HEK293 (cell line): ENCODE results near the gene CPXM2.

ENCODE experiments used
- HOXD13 ChIP-seq: sonication (generic); formaldehyde crosslinking; IDR thresholded peaks from 2 replicates; pipeline ENCODE4 v1.8.0; 2022; ENCODE audit warnings: missing genetic modification reagents, borderline replicate concordance
- MZF1 ChIP-seq: fragments of 450-650 bp; formaldehyde crosslinking; IDR thresholded peaks from 2 replicates; pipeline ENCODE4 v1.5.1; 2017; ENCODE audit warnings: missing biosample characterization, missing genetic modification characterization, borderline replicate concordance
- RBAK ChIP-seq: fragments of 450-650 bp; formaldehyde crosslinking; IDR thresholded peaks from 2 replicates; pipeline ENCODE4 v1.5.1; 2016; ENCODE audit warnings: missing biosample characterization, missing genetic modification characterization
- REPIN1 ChIP-seq: fragments of 450-650 bp; formaldehyde crosslinking; IDR thresholded peaks from 2 replicates; pipeline ENCODE4 v1.5.1; 2017; ENCODE audit warnings: missing biosample characterization, missing genetic modification characterization, low read depth
- TCF7L2 ChIP-seq: IDR thresholded peaks from 2 replicates; pipeline ENCODE4 v1.6.1; 2011; ENCODE audit warnings: low read depth, mild to moderate bottlenecking, inconsistent platforms, low read length, moderate library complexity, borderline replicate concordance
- ZNF112 ChIP-seq: fragments of 450-650 bp; formaldehyde crosslinking; IDR thresholded peaks from 2 replicates; pipeline ENCODE4 v1.5.0; 2017; ENCODE audit warnings: missing biosample characterization, missing genetic modification characterization
- ZNF174 ChIP-seq: fragments of 450-650 bp; formaldehyde crosslinking; IDR thresholded peaks from 2 replicates; pipeline ENCODE4 v1.5.0; 2017; ENCODE audit warnings: missing biosample characterization, mild to moderate bottlenecking, missing genetic modification characterization
- ZNF521 ChIP-seq: fragments of 450-650 bp; formaldehyde crosslinking; IDR thresholded peaks from 2 replicates; pipeline ENCODE4 v1.5.1; 2017; ENCODE audit warnings: missing biosample characterization, mild to moderate bottlenecking, missing genetic modification characterization
- ZNF626 ChIP-seq: fragments of 450-650 bp; sonication (Bioruptor Pico); formaldehyde crosslinking; IDR thresholded peaks from 2 replicates; pipeline ENCODE4 v1.5.1; 2018; ENCODE audit warnings: missing biosample characterization, missing genetic modification characterization, inconsistent platforms
- TF ChIP-seq, protein P1 (sequence below): fragments of 450-650 bp; formaldehyde crosslinking; IDR thresholded peaks from 2 replicates; pipeline ENCODE4 v1.5.1; 2016; ENCODE audit warnings: missing biosample characterization, missing genetic modification characterization
- TF ChIP-seq, protein P2 (sequence below): fragments of 450-650 bp; formaldehyde crosslinking; IDR thresholded peaks from 2 replicates; pipeline ENCODE4 v1.5.1; 2016; ENCODE audit warnings: missing biosample characterization, missing genetic modification characterization, low read depth
- TF ChIP-seq, protein P3 (sequence below): fragments of 450-650 bp; formaldehyde crosslinking; IDR thresholded peaks from 2 replicates; pipeline ENCODE4 v1.5.1; 2016; ENCODE audit warnings: missing biosample characterization, missing genetic modification characterization
- TF ChIP-seq, protein P4 (sequence below): fragments of 450-650 bp; IDR thresholded peaks from 2 replicates; pipeline ENCODE4 v1.5.1; 2018; ENCODE audit warnings: missing biosample characterization, mild to moderate bottlenecking, missing genetic modification characterization
- TF ChIP-seq, protein P5 (sequence below): fragments of 450-650 bp; formaldehyde crosslinking; IDR thresholded peaks from 2 replicates; pipeline ENCODE4; 2016; ENCODE audit warnings: missing biosample characterization, missing genetic modification characterization

DNA sequence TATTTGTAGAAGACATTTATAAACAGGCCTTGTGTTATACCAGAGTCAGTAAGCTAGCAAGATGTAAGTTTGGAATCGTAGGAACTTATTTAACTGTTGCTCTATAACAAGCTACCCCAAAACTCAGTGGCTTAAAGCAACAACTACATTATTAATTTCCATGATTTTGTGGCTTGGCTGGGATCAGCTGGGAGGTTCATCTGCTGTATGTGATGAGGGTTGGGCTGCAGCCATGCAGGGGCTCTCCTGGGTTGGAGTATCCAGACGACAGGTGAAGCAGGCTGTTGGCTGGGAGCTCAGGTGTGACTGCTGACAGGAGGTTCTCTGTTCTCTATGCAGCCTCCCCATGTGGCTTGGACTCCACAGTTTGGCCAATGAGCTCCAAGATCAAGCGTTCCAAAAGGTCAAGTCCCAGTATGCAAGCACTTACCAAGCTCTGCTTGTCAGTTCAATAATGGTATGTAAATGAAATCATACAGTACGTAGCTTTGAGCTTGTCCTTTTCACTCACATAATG is 173.0 kb downstream of the CPXM2 start:
- TF ChIP-seq, protein P1, sequence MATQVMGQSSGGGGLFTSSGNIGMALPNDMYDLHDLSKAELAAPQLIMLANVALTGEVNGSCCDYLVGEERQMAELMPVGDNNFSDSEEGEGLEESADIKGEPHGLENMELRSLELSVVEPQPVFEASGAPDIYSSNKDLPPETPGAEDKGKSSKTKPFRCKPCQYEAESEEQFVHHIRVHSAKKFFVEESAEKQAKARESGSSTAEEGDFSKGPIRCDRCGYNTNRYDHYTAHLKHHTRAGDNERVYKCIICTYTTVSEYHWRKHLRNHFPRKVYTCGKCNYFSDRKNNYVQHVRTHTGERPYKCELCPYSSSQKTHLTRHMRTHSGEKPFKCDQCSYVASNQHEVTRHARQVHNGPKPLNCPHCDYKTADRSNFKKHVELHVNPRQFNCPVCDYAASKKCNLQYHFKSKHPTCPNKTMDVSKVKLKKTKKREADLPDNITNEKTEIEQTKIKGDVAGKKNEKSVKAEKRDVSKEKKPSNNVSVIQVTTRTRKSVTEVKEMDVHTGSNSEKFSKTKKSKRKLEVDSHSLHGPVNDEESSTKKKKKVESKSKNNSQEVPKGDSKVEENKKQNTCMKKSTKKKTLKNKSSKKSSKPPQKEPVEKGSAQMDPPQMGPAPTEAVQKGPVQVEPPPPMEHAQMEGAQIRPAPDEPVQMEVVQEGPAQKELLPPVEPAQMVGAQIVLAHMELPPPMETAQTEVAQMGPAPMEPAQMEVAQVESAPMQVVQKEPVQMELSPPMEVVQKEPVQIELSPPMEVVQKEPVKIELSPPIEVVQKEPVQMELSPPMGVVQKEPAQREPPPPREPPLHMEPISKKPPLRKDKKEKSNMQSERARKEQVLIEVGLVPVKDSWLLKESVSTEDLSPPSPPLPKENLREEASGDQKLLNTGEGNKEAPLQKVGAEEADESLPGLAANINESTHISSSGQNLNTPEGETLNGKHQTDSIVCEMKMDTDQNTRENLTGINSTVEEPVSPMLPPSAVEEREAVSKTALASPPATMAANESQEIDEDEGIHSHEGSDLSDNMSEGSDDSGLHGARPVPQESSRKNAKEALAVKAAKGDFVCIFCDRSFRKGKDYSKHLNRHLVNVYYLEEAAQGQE (tag by site-specific recombination) = no peak
- no peak for TF ChIP-seq ZNF521 (tag by site-specific recombination)
- TF ChIP-seq, protein P2, sequence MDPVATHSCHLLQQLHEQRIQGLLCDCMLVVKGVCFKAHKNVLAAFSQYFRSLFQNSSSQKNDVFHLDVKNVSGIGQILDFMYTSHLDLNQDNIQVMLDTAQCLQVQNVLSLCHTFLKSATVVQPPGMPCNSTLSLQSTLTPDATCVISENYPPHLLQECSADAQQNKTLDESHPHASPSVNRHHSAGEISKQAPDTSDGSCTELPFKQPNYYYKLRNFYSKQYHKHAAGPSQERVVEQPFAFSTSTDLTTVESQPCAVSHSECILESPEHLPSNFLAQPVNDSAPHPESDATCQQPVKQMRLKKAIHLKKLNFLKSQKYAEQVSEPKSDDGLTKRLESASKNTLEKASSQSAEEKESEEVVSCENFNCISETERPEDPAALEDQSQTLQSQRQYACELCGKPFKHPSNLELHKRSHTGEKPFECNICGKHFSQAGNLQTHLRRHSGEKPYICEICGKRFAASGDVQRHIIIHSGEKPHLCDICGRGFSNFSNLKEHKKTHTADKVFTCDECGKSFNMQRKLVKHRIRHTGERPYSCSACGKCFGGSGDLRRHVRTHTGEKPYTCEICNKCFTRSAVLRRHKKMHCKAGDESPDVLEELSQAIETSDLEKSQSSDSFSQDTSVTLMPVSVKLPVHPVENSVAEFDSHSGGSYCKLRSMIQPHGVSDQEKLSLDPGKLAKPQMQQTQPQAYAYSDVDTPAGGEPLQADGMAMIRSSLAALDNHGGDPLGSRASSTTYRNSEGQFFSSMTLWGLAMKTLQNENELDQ = no peak
- TF ChIP-seq TCF7L2 = no peak
- TF ChIP-seq, protein P3, sequence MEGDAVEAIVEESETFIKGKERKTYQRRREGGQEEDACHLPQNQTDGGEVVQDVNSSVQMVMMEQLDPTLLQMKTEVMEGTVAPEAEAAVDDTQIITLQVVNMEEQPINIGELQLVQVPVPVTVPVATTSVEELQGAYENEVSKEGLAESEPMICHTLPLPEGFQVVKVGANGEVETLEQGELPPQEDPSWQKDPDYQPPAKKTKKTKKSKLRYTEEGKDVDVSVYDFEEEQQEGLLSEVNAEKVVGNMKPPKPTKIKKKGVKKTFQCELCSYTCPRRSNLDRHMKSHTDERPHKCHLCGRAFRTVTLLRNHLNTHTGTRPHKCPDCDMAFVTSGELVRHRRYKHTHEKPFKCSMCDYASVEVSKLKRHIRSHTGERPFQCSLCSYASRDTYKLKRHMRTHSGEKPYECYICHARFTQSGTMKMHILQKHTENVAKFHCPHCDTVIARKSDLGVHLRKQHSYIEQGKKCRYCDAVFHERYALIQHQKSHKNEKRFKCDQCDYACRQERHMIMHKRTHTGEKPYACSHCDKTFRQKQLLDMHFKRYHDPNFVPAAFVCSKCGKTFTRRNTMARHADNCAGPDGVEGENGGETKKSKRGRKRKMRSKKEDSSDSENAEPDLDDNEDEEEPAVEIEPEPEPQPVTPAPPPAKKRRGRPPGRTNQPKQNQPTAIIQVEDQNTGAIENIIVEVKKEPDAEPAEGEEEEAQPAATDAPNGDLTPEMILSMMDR (tag by site-specific recombination) = no peak
- no peak for TF ChIP-seq ZNF626 (tag by site-specific recombination)
- TF ChIP-seq MZF1 (tag by site-specific recombination) = no peak
- TF ChIP-seq, protein P4, sequence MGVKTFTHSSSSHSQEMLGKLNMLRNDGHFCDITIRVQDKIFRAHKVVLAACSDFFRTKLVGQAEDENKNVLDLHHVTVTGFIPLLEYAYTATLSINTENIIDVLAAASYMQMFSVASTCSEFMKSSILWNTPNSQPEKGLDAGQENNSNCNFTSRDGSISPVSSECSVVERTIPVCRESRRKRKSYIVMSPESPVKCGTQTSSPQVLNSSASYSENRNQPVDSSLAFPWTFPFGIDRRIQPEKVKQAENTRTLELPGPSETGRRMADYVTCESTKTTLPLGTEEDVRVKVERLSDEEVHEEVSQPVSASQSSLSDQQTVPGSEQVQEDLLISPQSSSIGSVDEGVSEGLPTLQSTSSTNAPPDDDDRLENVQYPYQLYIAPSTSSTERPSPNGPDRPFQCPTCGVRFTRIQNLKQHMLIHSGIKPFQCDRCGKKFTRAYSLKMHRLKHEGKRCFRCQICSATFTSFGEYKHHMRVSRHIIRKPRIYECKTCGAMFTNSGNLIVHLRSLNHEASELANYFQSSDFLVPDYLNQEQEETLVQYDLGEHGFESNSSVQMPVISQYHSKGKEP (tag by site-specific recombination) = no peak
- TF ChIP-seq ZNF112 (tag by site-specific recombination) = no peak
- TF ChIP-seq, protein P5, sequence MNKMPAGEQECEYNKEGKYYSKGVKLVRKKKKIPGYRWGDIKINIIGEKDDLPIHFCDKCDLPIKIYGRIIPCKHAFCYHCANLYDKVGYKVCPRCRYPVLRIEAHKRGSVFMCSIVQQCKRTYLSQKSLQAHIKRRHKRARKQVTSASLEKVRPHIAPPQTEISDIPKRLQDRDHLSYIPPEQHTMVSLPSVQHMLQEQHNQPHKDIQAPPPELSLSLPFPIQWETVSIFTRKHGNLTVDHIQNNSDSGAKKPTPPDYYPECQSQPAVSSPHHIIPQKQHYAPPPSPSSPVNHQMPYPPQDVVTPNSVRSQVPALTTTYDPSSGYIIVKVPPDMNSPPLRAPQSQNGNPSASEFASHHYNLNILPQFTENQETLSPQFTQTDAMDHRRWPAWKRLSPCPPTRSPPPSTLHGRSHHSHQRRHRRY (tag by site-specific recombination) = no peak
- no peak for TF ChIP-seq RBAK (tag by site-specific recombination)
- TF ChIP-seq HOXD13 (CRISPR knock-in tag) = no peak
- TF ChIP-seq ZNF174 (tag by site-specific recombination) = no peak
- TF ChIP-seq REPIN1 (tag by site-specific recombination) = no peak
